ENCODE data around the gene GALNT18. TPM values are rescaled to one million over a fixed set of nuclear protein-coding genes. Genes with fewer than 3 reads are reported as not detected.

The GALNT18 gene
- total RNA-seq, 1 donor = 4.7 TPM

- DNase-seq (ENCODE audit: insufficient read length, low spot score, missing footprints) = no peak
- H3K4me2 ChIP-seq (ENCODE audit: insufficient read depth, low read length) = no peak overlapping the region
- peaks cover 4% of the 10 kb centered on the region for H3K9me3 ChIP-seq (ENCODE audit: low read depth, low read length)
- H4K20me1 ChIP-seq (ENCODE audit: insufficient read depth, low read length) = no peaks in the 10 kb centered on the region
- no peak for TF ChIP-seq CTCF (IDR thresholded peaks at IDR 0.05; ENCODE audit: extremely low read depth, low read depth, low read length)
- H3K4me1 ChIP-seq (ENCODE audit: insufficient read depth, low read length) = no peaks in the 10 kb centered on the region
- no peak overlapping the region for H3K27ac ChIP-seq (ENCODE audit: low read depth, low read length)
- H3K36me3 ChIP-seq (ENCODE audit: insufficient read depth, low read length) = no peaks in the 10 kb centered on the region
- H3K27me3 ChIP-seq (ENCODE audit: insufficient read depth, low read length) = peaks cover 29% of the 10 kb centered on the region
- no peak overlapping the region for H3K4me3 ChIP-seq (ENCODE audit: insufficient read depth, low read length)
- no peaks in the 10 kb centered on the region for H3K79me2 ChIP-seq (ENCODE audit: insufficient read depth, low read length)
- no peak overlapping the region for H2AFZ ChIP-seq (ENCODE audit: low read length)
These were observed 162.2 kb downstream of the GALNT18 start for GRCh38 chr11:11459578-11459977.

- Histone ChIP-seq H4K20me1 (ENCODE audit: insufficient read depth, low read length) (no peaks in the 10 kb centered on the region), H3K9me3 (ENCODE audit: low read depth, low read length) (peaks cover 4% of the 10 kb centered on the region), H3K79me2 (ENCODE audit: insufficient read depth, low read length) (no peaks in the 10 kb centered on the region), H3K4me1 (ENCODE audit: insufficient read depth, low read length) (no peaks in the 10 kb centered on the region), H3K36me3 (ENCODE audit: insufficient read depth, low read length) (no peaks in the 10 kb centered on the region), H3K4me3 (ENCODE audit: insufficient read depth, low read length) (no peak overlapping the region), H3K27me3 (ENCODE audit: insufficient read depth, low read length) (peaks cover 28% of the 10 kb centered on the region), H3K4me2 (ENCODE audit: insufficient read depth, low read length) (no peak overlapping the region), H3K27ac (ENCODE audit: low read depth, low read length) (no peak overlapping the region), H2AFZ (ENCODE audit: low read length) (no peak overlapping the region)
- DNase-seq (ENCODE audit: insufficient read length, low spot score, missing footprints) = no peak
- TF ChIP-seq CTCF (IDR thresholded peaks at IDR 0.05; ENCODE audit: extremely low read depth, low read depth, low read length) = no peak
These were observed 163.3 kb downstream of the GALNT18 start for GRCh38 chr11:11458485-11458884.

GRCh38 chr11:11458001-11458400 is 163.8 kb downstream of the GALNT18 start:
- no peak for TF ChIP-seq CTCF (IDR thresholded peaks at IDR 0.05; ENCODE audit: extremely low read depth, low read depth, low read length)
- Histone ChIP-seq H3K27me3 (ENCODE audit: insufficient read depth, low read length) (peaks cover 26% of the 10 kb centered on the region), H4K20me1 (ENCODE audit: insufficient read depth, low read length) (no peaks in the 10 kb centered on the region), H3K79me2 (ENCODE audit: insufficient read depth, low read length) (no peaks in the 10 kb centered on the region), H3K9me3 (ENCODE audit: low read depth, low read length) (peaks cover 4% of the 10 kb centered on the region), H3K27ac (ENCODE audit: low read depth, low read length) (no peak overlapping the region), H2AFZ (ENCODE audit: low read length) (no peak overlapping the region), H3K4me1 (ENCODE audit: insufficient read depth, low read length) (no peaks in the 10 kb centered on the region), H3K4me2 (ENCODE audit: insufficient read depth, low read length) (no peak overlapping the region), H3K4me3 (ENCODE audit: insufficient read depth, low read length) (no peak overlapping the region), H3K36me3 (ENCODE audit: insufficient read depth, low read length) (no peaks in the 10 kb centered on the region)
- DNase-seq (ENCODE audit: insufficient read length, low spot score, missing footprints) = no peak

- DNase-seq (ENCODE audit: insufficient read length, low spot score, missing footprints) = no peak
- Histone ChIP-seq H2AFZ (ENCODE audit: low read length) (no peak overlapping the region), H3K4me1 (ENCODE audit: insufficient read depth, low read length) (no peaks in the 10 kb centered on the region), H3K27me3 (ENCODE audit: insufficient read depth, low read length) (peaks cover 29% of the 10 kb centered on the region), H3K9me3 (ENCODE audit: low read depth, low read length) (peaks cover 4% of the 10 kb centered on the region), H3K4me2 (ENCODE audit: insufficient read depth, low read length) (no peak overlapping the region), H3K36me3 (ENCODE audit: insufficient read depth, low read length) (no peaks in the 10 kb centered on the region), H3K4me3 (ENCODE audit: insufficient read depth, low read length) (no peak overlapping the region), H3K79me2 (ENCODE audit: insufficient read depth, low read length) (no peaks in the 10 kb centered on the region), H3K27ac (ENCODE audit: low read depth, low read length) (no peak overlapping the region), H4K20me1 (ENCODE audit: insufficient read depth, low read length) (no peaks in the 10 kb centered on the region)
- TF ChIP-seq CTCF (IDR thresholded peaks at IDR 0.05; ENCODE audit: extremely low read depth, low read depth, low read length) = no peak
These were observed 164.9 kb downstream of the GALNT18 start for GRCh38 chr11:11456866-11457265.

All from osteoblast (primary cell).